G401 (cell line): ENCODE data around the gene NFKBIZ. TPM values are rescaled to one million over a fixed set of nuclear protein-coding genes. Genes with fewer than 3 reads are reported as not detected.
A peak's percentile ranks its signal among the peaks of the same experiment; 100 is the strongest.

Experiments used
- DNase-seq: peaks from one replicate; pipeline ENCODE4 v3.0.0-alpha.2; 2015; ENCODE audit warnings: low spot score
- in situ Hi-C: cut with HindIII; loops from 2 replicates; pipeline ENCODE4 v1.10.0; 2016; ENCODE audit warnings: low sequenced_read_pairs, mixed read lengths
- total RNA-seq: library from RNA; depleted of rRNA; stranded (reverse); fragments of >200 nt; shearing (Covaris generic); gene quantifications from 2 replicates; pipeline ENCODE4 v1.2.3, GENCODE V29; 2014; rRNA removed

The NFKBIZ gene, protein sequence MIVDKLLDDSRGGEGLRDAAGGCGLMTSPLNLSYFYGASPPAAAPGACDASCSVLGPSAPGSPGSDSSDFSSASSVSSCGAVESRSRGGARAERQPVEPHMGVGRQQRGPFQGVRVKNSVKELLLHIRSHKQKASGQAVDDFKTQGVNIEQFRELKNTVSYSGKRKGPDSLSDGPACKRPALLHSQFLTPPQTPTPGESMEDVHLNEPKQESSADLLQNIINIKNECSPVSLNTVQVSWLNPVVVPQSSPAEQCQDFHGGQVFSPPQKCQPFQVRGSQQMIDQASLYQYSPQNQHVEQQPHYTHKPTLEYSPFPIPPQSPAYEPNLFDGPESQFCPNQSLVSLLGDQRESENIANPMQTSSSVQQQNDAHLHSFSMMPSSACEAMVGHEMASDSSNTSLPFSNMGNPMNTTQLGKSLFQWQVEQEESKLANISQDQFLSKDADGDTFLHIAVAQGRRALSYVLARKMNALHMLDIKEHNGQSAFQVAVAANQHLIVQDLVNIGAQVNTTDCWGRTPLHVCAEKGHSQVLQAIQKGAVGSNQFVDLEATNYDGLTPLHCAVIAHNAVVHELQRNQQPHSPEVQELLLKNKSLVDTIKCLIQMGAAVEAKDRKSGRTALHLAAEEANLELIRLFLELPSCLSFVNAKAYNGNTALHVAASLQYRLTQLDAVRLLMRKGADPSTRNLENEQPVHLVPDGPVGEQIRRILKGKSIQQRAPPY
- total RNA-seq = 4.7 and 15.7 TPM in 2 replicates

DNA sequence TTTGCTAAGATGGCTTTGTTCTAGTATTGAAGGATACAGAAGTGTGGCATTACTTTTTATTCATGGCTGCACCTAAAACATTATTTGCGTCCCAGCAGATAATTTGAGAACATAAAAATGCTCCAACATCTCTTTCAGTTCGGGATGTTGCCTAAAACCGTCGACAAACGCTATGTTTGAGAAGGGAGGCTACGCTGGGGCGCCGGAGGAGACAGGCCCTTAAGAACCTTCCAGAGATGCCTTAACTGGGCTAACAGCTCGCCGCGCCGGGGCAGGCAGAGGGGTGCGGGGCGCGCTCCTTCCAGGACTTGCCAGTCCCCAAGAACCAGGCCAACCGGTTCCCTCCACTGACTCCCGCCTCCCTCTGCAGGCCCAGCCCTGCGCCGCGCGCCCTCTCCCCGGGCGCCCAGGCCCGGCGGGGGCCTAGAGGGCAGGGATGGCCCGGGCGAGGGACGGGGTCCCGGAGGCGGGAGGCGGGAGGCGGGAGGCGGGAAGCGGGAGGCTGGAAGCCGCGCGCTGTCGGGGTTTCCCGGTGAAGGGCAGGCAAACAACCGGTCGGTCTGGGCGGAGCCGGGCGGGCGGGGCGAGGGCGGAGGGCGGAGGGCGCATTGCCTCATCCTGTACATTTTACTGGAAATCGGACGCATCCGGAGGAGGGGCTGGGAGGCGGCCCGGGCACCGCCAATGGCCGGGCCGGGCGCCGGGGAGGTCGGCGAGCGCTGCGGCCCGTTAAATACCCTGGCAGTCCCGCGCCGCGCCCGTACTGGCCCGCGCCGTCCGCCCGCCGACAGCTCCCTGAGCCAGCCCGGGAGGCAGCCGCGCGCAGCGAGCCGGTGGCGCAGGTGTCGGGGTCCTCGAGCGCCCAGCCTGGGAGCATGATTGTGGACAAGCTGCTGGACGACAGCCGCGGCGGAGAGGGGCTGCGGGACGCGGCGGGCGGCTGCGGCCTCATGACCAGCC lies at the start of gene NFKBIZ:
TSS of gene NFKBIZ (plus strand) at position 761 of the 960 bp plus-strand sequence. CDS start at position 876, 115 bp downstream.
- in situ Hi-C loops = no loop called here
- DNase-seq = peak; percentile 91

DNA sequence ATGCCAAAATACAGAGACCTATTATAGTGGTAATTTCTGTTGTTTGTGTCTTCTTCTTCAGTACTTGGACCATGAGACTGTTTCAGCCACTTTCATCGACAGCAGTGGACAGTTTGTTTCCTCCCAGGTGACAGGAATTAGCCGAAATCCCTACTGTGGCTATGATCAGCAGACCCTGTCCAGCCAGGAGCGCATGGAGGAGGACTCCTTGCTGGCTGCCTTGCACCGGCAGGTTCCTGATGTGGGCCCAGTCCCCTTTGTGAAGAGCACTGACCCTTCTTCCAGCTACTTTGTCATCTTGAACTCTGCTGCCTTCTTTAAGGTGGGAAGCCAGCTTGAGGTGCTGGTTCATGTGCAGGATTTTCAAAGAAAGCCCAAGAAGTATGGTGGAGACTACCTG lies 48.1 kb upstream of the NFKBIZ start:
- no peak for DNase-seq
- in situ Hi-C loops = loop anchor here (25.0 kb wide), 1 partner anchor 436 kb away; no protein-coding TSS in a partner anchor

DNA sequence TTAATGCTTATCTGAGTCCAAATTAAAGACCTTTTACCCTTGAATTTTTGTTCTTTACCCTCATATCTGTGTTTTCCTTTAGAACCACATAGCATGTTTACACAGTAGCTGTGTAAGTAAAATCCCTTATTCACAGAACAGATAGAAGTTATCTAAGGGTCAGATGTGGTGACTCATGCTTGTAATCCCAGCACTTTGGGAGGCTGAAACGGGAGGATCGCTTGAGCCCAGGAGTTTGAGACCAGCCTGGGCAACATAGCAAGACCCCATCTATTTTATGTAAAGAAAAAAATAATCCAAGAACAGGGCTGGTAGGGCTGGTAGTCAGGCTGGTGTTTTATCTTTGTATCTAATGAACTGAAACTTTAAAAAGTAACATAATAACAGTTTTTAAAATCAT lies 47.1 kb upstream of the NFKBIZ start:
- DNase-seq = no peak
- in situ Hi-C loops = loop anchor here (25.0 kb wide), 1 partner anchor 435 kb away; no protein-coding TSS in a partner anchor

DNA sequence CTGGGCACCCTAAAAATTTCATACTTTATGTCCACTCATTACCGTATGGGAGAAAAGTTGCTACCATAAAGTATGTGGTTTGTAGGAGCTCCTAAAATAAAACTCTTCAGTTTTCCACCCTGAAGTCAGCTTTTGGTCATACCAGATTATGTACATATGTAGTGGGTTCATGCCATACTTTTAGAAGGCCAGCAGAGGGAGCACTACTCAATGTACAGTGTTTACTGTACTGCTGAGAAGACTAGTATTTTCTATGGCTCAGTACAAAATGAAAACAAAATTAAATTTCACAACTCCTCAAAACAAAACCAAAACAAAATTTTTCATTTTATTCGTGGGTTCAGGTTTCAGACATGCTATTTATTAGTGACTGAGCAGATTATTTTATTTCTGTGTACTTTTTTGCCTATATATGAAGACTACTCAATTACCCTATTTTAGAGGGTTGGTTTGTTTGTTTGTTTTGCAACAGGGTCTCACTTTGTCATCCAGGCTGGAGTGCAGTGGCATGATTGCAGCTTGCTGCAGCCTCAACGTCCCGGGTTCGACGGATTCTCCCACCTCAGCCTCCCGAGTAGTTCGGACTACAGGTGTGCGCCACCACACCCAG lies 46.0 kb upstream of the NFKBIZ start:
- DNase-seq = peak; percentile 86
- in situ Hi-C loops = loop anchor here (25.0 kb wide), 1 partner anchor 434 kb away; no protein-coding TSS in a partner anchor

DNA sequence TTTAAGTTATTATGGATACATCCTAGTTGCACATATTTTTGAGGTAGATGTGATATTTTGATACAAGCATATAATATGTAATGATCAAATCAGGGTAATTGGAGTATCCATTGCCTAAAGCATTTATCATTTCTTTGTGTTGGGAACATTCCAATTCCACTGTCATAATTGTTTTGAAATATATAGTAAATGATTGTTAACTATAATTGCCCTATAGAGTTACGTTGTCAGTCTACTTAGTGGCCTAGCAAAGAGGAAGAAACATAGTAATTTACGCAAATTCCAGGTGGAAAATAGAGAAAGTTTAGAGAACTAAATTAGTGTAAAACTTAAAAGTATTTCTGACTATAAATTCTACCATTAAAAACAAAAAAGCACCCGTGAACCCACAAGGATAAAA lies 45.4 kb upstream of the NFKBIZ start:
- in situ Hi-C loops = loop anchor here (25.0 kb wide), 1 partner anchor 433 kb away; no protein-coding TSS in a partner anchor
- no peak for DNase-seq

DNA sequence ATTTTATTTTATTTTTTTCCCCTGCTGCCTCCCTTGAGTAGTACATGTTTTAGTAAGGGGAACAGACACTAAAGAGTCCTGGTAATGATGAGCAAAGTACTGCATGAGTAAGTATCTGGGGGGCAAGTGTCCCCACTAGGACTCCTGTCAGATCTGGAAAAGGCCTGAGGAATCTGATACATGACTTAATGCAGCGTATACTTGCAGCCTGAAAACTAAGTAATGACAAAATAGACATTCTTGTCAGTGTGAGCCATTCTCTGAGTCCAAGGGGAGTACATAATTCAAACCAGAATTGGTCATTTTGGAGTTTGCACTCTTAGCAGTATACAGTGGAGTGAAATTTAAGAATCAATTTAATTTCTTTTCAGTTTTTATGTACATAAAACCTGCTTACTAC lies 42.8 kb upstream of the NFKBIZ start:
- DNase-seq = no peak
- in situ Hi-C loops = loop anchor here (25.0 kb wide), 1 partner anchor 431 kb away; no protein-coding TSS in a partner anchor

DNA sequence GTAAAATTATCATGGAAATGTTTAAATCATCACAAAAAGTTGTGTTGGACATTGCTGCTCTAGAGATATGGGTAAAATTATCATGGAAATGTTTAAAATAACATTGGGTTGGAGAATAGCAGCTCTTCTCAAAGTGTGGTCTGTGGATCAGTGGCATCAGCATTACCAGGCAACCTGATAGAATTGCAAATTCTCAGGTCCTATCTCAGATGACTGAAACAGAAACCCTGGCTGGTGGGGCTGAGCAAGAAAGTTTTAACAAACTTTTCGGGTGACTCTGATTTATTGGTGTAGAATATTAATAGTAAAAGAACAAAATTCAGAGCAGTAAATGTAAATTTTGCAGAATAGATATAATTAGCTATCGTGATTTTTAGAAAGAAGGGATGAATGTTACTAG lies 41.4 kb upstream of the NFKBIZ start:
- in situ Hi-C loops = loop anchor here (25.0 kb wide), 1 partner anchor 429 kb away; no protein-coding TSS in a partner anchor

DNA sequence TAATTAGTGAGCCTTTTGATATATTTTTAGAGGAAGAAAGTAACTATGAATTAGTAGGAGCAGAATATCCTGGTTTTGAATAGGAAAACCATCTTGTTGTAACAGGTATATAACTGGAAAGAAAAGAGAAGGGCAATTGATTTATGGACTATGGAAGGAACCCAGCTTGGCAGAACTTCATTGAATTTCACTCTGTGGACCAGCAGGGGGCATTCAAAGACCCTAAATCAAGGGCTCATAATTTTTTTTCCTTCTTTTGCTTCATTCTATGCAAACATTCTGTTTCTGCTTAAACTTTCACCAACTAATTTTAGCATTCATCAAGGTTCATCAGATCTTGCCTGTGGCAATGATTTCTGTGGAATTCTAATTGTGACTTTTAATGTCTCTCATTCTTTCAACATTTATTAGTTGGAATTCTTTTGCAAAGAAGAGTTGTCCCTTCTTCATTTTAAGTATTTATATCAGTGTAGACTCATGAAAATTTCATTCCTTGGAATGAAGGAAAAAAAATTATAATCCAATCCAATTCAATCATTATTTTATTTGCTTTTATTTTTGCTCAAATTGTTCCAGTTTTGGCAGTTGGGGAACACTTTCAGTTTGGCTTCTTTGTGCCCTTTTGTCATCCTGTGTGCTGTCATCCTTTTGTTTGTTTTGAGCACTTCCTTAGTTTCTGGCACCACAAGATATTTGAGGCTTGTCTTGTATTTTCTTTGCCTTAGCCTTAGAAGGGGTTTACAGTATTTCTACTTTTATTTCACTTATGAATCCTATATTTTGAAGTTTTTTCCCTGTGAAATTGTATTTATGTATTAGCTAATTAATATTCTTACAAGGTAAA lies 39.9 kb upstream of the NFKBIZ start:
- DNase-seq = no peak
- in situ Hi-C loops = loop anchor here (25.0 kb wide), 1 partner anchor 428 kb away; no protein-coding TSS in a partner anchor

More for the DNA sequence above, 41.4 kb upstream of the NFKBIZ start:
- DNase-seq = no peak

DNA sequence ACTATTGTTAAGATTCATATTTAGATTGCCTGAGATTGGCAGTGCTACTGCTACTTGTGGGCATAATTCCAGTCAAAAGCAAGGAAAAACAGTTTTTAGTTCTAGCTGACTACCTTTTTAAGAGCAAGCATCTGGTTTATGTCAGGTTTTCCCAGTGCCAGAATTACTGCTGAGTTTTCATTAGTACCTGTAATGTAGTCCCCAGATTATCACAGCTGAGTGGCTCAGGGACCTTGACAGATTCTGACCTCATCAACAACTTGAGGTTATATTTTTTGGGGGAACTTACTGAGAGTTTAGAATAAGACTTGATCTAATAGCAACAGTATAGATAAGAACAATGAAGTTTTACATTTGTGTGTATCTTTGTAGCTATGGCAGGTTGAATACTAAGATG lies 39.3 kb upstream of the NFKBIZ start:
- no peak for DNase-seq
- in situ Hi-C loops = loop anchor here (25.0 kb wide), 1 partner anchor 427 kb away; no protein-coding TSS in a partner anchor

DNA sequence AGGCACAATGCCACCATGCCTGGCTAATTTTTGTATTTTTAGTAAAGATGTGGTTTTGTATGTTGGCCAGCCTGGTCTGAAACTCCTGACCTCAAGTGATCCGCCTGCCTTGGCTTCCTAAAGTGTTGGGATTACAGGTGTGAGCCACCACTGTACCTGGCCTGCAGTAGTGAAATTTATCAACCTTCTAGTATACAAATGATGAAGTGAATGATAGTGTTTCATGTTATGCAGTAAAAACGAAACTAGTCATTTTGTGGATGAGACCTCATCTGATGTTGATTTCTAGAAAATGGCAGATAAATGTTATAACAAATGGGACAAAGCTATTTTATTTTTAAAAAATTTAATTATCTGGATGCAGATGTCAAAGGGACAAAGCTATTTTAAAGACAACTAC lies 37.4 kb upstream of the NFKBIZ start:
- in situ Hi-C loops = loop anchor here (25.0 kb wide), 1 partner anchor 425 kb away; no protein-coding TSS in a partner anchor

DNA sequence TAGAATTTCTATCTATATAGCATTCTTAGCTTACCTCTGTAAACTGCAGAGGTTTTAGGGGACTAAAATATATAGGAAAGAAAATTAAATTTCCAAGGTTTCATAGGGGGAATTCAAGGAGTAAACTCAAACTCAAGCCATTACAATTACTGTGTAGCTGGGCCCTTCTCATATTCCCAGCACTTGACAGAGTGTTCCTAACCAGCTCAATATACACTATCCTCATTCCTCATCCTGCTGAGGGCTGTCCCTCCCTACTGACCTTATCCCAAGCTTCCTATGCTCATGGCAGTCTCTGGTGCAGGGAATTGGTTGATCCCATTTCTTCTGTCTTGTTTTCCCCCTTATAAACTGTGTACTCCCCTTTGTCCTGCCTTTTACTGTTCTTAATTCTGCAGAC lies 36.4 kb upstream of the NFKBIZ start:
- in situ Hi-C loops = loop anchor here (25.0 kb wide), 1 partner anchor 424 kb away; no protein-coding TSS in a partner anchor
- no peak for DNase-seq

More for the DNA sequence above, 37.4 kb upstream of the NFKBIZ start:
- DNase-seq = no peak

DNA sequence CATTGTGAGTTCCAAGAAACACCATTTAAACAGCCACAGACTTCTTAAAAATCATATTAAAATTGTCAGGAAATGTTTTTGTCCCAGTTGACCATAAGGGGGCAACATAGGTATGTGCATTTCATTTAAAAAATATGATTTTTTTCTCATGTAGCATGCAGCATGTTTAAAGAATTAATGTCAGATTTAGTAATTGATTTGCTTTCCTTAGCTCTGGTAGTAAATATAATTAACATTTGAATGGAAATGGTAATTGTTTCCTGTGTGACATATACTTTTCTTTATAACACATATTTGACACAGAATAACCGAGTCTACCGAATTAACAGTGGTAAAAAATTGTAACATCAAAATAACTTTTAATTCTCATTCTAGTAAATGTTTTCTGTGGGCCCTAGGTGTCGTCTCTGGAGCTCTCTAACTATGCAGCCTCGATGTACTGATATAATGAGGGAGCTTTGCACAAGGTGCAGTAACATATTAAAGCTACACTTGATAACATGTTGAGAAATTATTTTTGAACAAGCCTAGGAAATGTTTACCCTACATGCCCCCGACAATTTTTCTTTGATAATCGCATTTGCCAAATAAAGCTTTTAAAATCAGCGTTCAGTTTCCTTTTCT lies 35.4 kb upstream of the NFKBIZ start:
- in situ Hi-C loops = loop anchor here (25.0 kb wide), 1 partner anchor 423 kb away; no protein-coding TSS in a partner anchor
- DNase-seq = no peak

DNA sequence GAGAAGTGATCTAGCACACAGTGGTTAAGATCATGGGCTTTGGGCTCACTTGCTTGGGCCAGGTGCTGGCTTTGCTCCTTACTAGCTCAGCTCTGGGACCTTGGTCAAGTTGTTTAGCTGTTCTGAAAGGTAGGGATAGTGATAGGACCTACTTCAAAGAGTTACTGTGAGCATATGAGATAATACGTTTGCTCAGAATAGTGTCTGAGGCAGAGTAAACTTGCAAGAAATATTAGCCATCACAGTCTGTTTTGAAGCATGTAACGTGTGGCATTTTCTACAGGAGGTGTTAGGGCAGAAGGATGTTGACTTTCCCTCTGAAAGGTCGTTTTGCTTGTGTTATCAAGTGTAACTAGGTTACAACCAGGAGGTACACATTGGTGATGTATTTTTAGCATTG lies 34.5 kb upstream of the NFKBIZ start:
- no peak for DNase-seq
- in situ Hi-C loops = loop anchor here (25.0 kb wide), 1 partner anchor 422 kb away; no protein-coding TSS in a partner anchor

DNA sequence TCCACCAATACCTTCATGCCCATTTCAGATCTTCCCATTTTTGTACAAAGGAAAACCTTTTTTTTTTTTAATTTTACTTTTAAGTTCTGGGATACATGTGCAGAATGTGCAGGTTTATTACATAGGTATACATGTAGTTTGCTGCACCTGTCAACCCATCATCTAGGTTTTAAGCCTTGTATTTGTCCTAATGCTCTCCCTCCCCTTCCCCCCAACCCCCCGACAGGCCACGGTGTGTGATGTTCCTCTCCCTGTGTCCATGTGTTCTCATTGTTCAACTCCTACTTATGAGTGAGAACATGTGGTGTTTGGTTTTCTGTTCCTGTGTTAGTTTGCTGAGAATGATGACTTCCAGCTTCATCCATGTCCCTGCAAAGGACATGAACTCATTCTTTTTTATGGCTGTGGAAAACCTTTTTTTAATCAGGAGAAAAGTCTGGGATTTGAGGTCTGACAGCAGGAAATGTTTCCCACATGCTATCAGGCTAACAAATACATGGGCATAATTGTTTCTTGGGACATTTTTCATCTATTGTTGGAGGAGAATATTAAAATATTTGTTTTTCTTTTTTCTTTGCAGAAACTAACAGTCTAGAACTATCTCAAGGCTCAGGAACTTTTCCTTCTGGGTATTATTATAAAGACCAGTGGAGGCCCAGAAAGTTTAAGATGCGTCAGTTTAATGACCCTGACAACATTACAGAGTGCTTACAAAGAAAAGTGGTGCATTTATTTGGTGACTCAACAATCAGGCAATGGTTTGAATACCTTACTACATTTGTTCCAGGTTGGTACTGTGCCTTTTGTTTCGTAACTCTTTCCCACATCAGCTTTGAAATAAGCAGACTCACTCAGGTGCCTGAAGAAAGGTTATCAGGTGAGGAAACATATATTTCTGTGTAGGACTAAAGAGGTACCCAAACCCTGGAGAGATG lies 32.8 kb upstream of the NFKBIZ start:
- in situ Hi-C loops = loop anchor here (25.0 kb wide), 1 partner anchor 421 kb away; no protein-coding TSS in a partner anchor
- DNase-seq = no peak

DNA sequence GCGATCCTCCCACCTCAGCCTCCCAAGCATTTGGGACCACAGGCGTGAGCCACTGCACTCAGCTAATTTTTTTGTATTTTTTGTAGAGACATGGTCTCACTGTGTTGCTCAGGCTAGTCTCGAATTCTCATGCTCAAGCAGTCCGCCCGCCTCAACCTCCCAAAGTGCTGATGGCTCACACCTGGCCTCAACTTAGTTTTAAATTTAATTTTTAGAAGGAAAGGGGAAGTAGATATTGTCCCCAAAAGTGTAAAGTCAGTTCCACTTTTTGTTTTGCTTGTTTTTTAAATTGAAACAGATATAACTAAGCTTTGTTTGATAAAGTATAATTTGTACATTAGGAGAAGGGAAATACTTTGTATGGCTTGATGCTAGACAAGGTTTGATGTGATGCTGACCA lies 31.3 kb upstream of the NFKBIZ start:
- DNase-seq = no peak
- in situ Hi-C loops = loop anchor here (25.0 kb wide), 1 partner anchor 419 kb away; no protein-coding TSS in a partner anchor
